Liver (tissue), 3 donors: ENCODE results near the gene TFR2.

Source experiments
- FOXA1 ChIP-seq: IDR thresholded peaks from 2 replicates; pipeline ENCODE4 v1.6.1; 2016; ENCODE audit warnings: antibody characterized with exemption
- FOXA2 ChIP-seq: IDR thresholded peaks from 2 replicates; pipeline ENCODE4 v1.6.1; 2016; ENCODE audit warnings: antibody characterized with exemption
- MAX ChIP-seq: IDR thresholded peaks from 2 replicates; pipeline ENCODE4 v1.6.1; 2016; ENCODE audit warnings: antibody characterized with exemption
- NR2F2 ChIP-seq: IDR thresholded peaks from 2 replicates; pipeline ENCODE4 v1.6.1; 2016; ENCODE audit warnings: antibody characterized with exemption
- RAD21 ChIP-seq, 2 donors: IDR thresholded peaks; 2 replicates each; pipeline ENCODE4 v1.6.1; 2016; ENCODE audit warnings: antibody characterized with exemption in 2 of 2, mild to moderate bottlenecking in 2 of 2
- SP1 ChIP-seq: IDR thresholded peaks from 2 replicates; pipeline ENCODE4 v1.6.1; 2018; ENCODE audit warnings: antibody characterized with exemption, mild to moderate bottlenecking
- TAF1 ChIP-seq: conservative IDR thresholded peaks from 2 replicates; pipeline ENCODE4 v1.6.1; 2016; ENCODE audit warnings: antibody characterized with exemption, mild to moderate bottlenecking
- TF ChIP-seq, protein P1 (sequence below): fragments of 150-350 bp; IDR thresholded peaks from 2 replicates; pipeline ENCODE4 v1.5.1; 2017; ENCODE audit warnings: improper control_type of control experiment, low read depth, low read length; ENCODE audit not compliant: missing input control
- TF ChIP-seq, protein P2 (sequence below): IDR thresholded peaks from 2 replicates; pipeline ENCODE4 v1.6.1; 2016; ENCODE audit warnings: antibody characterized with exemption, mild to moderate bottlenecking
- donor health status: healthy.
- donor health status: healthy.

DNA sequence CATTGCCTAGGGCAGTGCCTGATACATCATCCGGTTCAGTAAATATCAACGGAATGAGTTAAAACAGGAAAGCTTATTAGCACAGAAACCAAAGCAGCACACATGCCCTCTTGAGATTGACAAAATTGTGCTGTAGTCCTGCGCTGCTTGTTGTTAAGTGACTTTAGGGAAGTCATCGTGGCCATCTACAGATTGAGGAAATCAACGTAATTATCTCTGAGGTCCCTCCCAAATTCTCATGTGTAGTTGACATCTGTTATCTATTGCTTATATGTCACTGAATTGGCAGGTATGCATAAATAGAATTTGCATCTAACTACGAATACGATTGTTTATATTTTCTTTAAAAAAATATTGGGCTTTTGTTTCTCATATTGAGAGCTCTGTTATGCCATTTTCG is 28.7 kb upstream of the TFR2 start:
- TF ChIP-seq, protein P1, sequence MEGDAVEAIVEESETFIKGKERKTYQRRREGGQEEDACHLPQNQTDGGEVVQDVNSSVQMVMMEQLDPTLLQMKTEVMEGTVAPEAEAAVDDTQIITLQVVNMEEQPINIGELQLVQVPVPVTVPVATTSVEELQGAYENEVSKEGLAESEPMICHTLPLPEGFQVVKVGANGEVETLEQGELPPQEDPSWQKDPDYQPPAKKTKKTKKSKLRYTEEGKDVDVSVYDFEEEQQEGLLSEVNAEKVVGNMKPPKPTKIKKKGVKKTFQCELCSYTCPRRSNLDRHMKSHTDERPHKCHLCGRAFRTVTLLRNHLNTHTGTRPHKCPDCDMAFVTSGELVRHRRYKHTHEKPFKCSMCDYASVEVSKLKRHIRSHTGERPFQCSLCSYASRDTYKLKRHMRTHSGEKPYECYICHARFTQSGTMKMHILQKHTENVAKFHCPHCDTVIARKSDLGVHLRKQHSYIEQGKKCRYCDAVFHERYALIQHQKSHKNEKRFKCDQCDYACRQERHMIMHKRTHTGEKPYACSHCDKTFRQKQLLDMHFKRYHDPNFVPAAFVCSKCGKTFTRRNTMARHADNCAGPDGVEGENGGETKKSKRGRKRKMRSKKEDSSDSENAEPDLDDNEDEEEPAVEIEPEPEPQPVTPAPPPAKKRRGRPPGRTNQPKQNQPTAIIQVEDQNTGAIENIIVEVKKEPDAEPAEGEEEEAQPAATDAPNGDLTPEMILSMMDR: no peak
- no peak for TF ChIP-seq MAX
- TF ChIP-seq SP1: no peak
- no peak for TF ChIP-seq TAF1
- TF ChIP-seq, protein P2, sequence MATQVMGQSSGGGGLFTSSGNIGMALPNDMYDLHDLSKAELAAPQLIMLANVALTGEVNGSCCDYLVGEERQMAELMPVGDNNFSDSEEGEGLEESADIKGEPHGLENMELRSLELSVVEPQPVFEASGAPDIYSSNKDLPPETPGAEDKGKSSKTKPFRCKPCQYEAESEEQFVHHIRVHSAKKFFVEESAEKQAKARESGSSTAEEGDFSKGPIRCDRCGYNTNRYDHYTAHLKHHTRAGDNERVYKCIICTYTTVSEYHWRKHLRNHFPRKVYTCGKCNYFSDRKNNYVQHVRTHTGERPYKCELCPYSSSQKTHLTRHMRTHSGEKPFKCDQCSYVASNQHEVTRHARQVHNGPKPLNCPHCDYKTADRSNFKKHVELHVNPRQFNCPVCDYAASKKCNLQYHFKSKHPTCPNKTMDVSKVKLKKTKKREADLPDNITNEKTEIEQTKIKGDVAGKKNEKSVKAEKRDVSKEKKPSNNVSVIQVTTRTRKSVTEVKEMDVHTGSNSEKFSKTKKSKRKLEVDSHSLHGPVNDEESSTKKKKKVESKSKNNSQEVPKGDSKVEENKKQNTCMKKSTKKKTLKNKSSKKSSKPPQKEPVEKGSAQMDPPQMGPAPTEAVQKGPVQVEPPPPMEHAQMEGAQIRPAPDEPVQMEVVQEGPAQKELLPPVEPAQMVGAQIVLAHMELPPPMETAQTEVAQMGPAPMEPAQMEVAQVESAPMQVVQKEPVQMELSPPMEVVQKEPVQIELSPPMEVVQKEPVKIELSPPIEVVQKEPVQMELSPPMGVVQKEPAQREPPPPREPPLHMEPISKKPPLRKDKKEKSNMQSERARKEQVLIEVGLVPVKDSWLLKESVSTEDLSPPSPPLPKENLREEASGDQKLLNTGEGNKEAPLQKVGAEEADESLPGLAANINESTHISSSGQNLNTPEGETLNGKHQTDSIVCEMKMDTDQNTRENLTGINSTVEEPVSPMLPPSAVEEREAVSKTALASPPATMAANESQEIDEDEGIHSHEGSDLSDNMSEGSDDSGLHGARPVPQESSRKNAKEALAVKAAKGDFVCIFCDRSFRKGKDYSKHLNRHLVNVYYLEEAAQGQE: no peak
- no peak for TF ChIP-seq FOXA1
- no peak for TF ChIP-seq FOXA2
- no peak for TF ChIP-seq NR2F2
- TF ChIP-seq RAD21 (IDR thresholded peaks at IDR 0.05): no peak
